ENCODE measurements around the gene NDRG3.

NDRG3 gene

GRCh38 chr20:36745927-36746659 lies at the start of gene NDRG3:
TSS of gene NDRG3 (minus strand) at chr20:36746090. CDS start at chr20:36721735, 24,355 bp downstream.
- Histone ChIP-seq H3K36me3 (ENCODE audit: control insufficient read depth, insufficient read depth, low read length) (no peaks in the 10 kb centered on the region), H3K4me1 (ENCODE audit: control insufficient read depth, insufficient read depth, low read length) (no peaks in the 10 kb centered on the region), H3K27ac (ENCODE audit: low read length) (no peak within 1 kb of the TSS), H3K27me3 (ENCODE audit: control insufficient read depth, insufficient read depth, low read length) (no peaks in the 10 kb centered on the region), H3K9me3 (ENCODE audit: control insufficient read depth, insufficient read depth, low read length) (no peaks in the 10 kb centered on the region), H3K4me3 (ENCODE audit: low read length) (peak within 1 kb of the TSS; percentile 88)
- DNase-seq (ENCODE audit: low read depth, low spot score), result peak; percentile 83
- WGBS (ENCODE audit: insufficient coverage, insufficient read length), result no CpG with 5 or more reads among the region's 63 CpGs

GRCh38 chr20:36794116-36794474 lies 48.2 kb upstream of the NDRG3 start:
- Histone ChIP-seq H3K4me3 (ENCODE audit: low read length) (no peak overlapping the region), H3K36me3 (ENCODE audit: control insufficient read depth, insufficient read depth, low read length) (peaks cover 28% of the 10 kb centered on the region), H3K4me1 (ENCODE audit: control insufficient read depth, insufficient read depth, low read length) (no peaks in the 10 kb centered on the region), H3K27me3 (ENCODE audit: control insufficient read depth, insufficient read depth, low read length) (no peaks in the 10 kb centered on the region), H3K27ac (ENCODE audit: low read length) (no peak overlapping the region), H3K9me3 (ENCODE audit: control insufficient read depth, insufficient read depth, low read length) (no peaks in the 10 kb centered on the region)
- no CpG with 5 or more reads among the region's 20 CpGs for WGBS (ENCODE audit: insufficient coverage, insufficient read length)
- DNase-seq (ENCODE audit: low read depth, low spot score), result no peak

- Histone ChIP-seq H3K4me1 (ENCODE audit: control insufficient read depth, insufficient read depth, low read length) (no peaks in the 10 kb centered on the region), H3K9me3 (ENCODE audit: control insufficient read depth, insufficient read depth, low read length) (no peaks in the 10 kb centered on the region), H3K36me3 (ENCODE audit: control insufficient read depth, insufficient read depth, low read length) (peaks cover 28% of the 10 kb centered on the region), H3K4me3 (ENCODE audit: low read length) (no peak overlapping the region), H3K27ac (ENCODE audit: low read length) (no peak overlapping the region), H3K27me3 (ENCODE audit: control insufficient read depth, insufficient read depth, low read length) (no peaks in the 10 kb centered on the region)
- no CpG with 5 or more reads among the region's 36 CpGs for WGBS (ENCODE audit: insufficient coverage, insufficient read length)
- no peak for DNase-seq (ENCODE audit: low read depth, low spot score)
These were observed 47.6 kb upstream of the NDRG3 start for GRCh38 chr20:36793294-36794115.

- WGBS (ENCODE audit: insufficient coverage, insufficient read length), result no CpG with 5 or more reads among the region's 3 CpGs
These were observed 46.5 kb upstream of the NDRG3 start for GRCh38 chr20:36792422-36792821.

GRCh38 chr20:36791862-36792261 lies 46.0 kb upstream of the NDRG3 start:
- WGBS (ENCODE audit: insufficient coverage, insufficient read length), result no CpG with 5 or more reads among the region's 5 CpGs
- no peaks in the 10 kb centered on the region for H3K27me3 ChIP-seq (ENCODE audit: control insufficient read depth, insufficient read depth, low read length)
- H3K4me1 ChIP-seq (ENCODE audit: control insufficient read depth, insufficient read depth, low read length), result no peaks in the 10 kb centered on the region

More at GRCh38 chr20:36792422-36792821, 46.5 kb upstream of the NDRG3 start:
- H3K36me3 ChIP-seq (ENCODE audit: control insufficient read depth, insufficient read depth, low read length), result peaks cover 28% of the 10 kb centered on the region
- H3K4me1 ChIP-seq (ENCODE audit: control insufficient read depth, insufficient read depth, low read length), result no peaks in the 10 kb centered on the region
- no peak overlapping the region for H3K4me3 ChIP-seq (ENCODE audit: low read length)
- H3K27ac ChIP-seq (ENCODE audit: low read length), result no peak overlapping the region
- no peak for DNase-seq (ENCODE audit: low read depth, low spot score)
- H3K27me3 ChIP-seq (ENCODE audit: control insufficient read depth, insufficient read depth, low read length), result no peaks in the 10 kb centered on the region
- no peaks in the 10 kb centered on the region for H3K9me3 ChIP-seq (ENCODE audit: control insufficient read depth, insufficient read depth, low read length)

GRCh38 chr20:36786663-36787062 lies 40.8 kb upstream of the NDRG3 start:
- no CpG with 5 or more reads among the region's 5 CpGs for WGBS (ENCODE audit: insufficient coverage, insufficient read length)
- Histone ChIP-seq H3K36me3 (ENCODE audit: control insufficient read depth, insufficient read depth, low read length) (peaks cover 2% of the 10 kb centered on the region; the same call in 1 of the 2 replicates), H3K27ac (ENCODE audit: low read length) (no peak overlapping the region), H3K9me3 (ENCODE audit: control insufficient read depth, insufficient read depth, low read length) (no peaks in the 10 kb centered on the region), H3K4me1 (ENCODE audit: control insufficient read depth, insufficient read depth, low read length) (no peaks in the 10 kb centered on the region), H3K4me3 (ENCODE audit: low read length) (no peak overlapping the region), H3K27me3 (ENCODE audit: control insufficient read depth, insufficient read depth, low read length) (no peaks in the 10 kb centered on the region)
- DNase-seq (ENCODE audit: low read depth, low spot score), result no peak

More at GRCh38 chr20:36791862-36792261, 46.0 kb upstream of the NDRG3 start:
- Histone ChIP-seq H3K36me3 (ENCODE audit: control insufficient read depth, insufficient read depth, low read length) (peaks cover 25% of the 10 kb centered on the region), H3K9me3 (ENCODE audit: control insufficient read depth, insufficient read depth, low read length) (no peaks in the 10 kb centered on the region), H3K4me3 (ENCODE audit: low read length) (no peak overlapping the region), H3K27ac (ENCODE audit: low read length) (no peak overlapping the region)
- DNase-seq (ENCODE audit: low read depth, low spot score), result no peak

- Histone ChIP-seq H3K36me3 (ENCODE audit: control insufficient read depth, insufficient read depth, low read length) (peaks cover 2% of the 10 kb centered on the region; the same call in 1 of the 2 replicates), H3K4me3 (ENCODE audit: low read length) (no peak overlapping the region), H3K27ac (ENCODE audit: low read length) (no peak overlapping the region), H3K4me1 (ENCODE audit: control insufficient read depth, insufficient read depth, low read length) (no peaks in the 10 kb centered on the region), H3K27me3 (ENCODE audit: control insufficient read depth, insufficient read depth, low read length) (no peaks in the 10 kb centered on the region), H3K9me3 (ENCODE audit: control insufficient read depth, insufficient read depth, low read length) (no peaks in the 10 kb centered on the region)
- DNase-seq (ENCODE audit: low read depth, low spot score), result no peak
- no CpG with 5 or more reads among the region's 13 CpGs for WGBS (ENCODE audit: insufficient coverage, insufficient read length)
These were observed 40.4 kb upstream of the NDRG3 start for GRCh38 chr20:36786246-36786645.

GRCh38 chr20:36785308-36785707 lies 39.4 kb upstream of the NDRG3 start:
- no peaks in the 10 kb centered on the region for H3K27me3 ChIP-seq (ENCODE audit: control insufficient read depth, insufficient read depth, low read length)
- DNase-seq (ENCODE audit: low read depth, low spot score), result no peak
- WGBS (ENCODE audit: insufficient coverage, insufficient read length), result no CpG with 5 or more reads among the region's 2 CpGs
- H3K4me1 ChIP-seq (ENCODE audit: control insufficient read depth, insufficient read depth, low read length), result no peaks in the 10 kb centered on the region
- no peak overlapping the region for H3K4me3 ChIP-seq (ENCODE audit: low read length)
- H3K27ac ChIP-seq (ENCODE audit: low read length), result no peak overlapping the region
- H3K9me3 ChIP-seq (ENCODE audit: control insufficient read depth, insufficient read depth, low read length), result no peaks in the 10 kb centered on the region
- H3K36me3 ChIP-seq (ENCODE audit: control insufficient read depth, insufficient read depth, low read length), result peaks cover 2% of the 10 kb centered on the region; the same call in 1 of the 2 replicates

- no peak overlapping the region for H3K27ac ChIP-seq (ENCODE audit: low read length)
- H3K27me3 ChIP-seq (ENCODE audit: control insufficient read depth, insufficient read depth, low read length), result no peaks in the 10 kb centered on the region
- H3K4me3 ChIP-seq (ENCODE audit: low read length), result no peak overlapping the region
- no peaks in the 10 kb centered on the region for H3K9me3 ChIP-seq (ENCODE audit: control insufficient read depth, insufficient read depth, low read length)
- DNase-seq (ENCODE audit: low read depth, low spot score), result no peak
- no peaks in the 10 kb centered on the region for H3K4me1 ChIP-seq (ENCODE audit: control insufficient read depth, insufficient read depth, low read length)
- peaks cover 2% of the 10 kb centered on the region; the same call in 1 of the 2 replicates for H3K36me3 ChIP-seq (ENCODE audit: control insufficient read depth, insufficient read depth, low read length)
- WGBS (ENCODE audit: insufficient coverage, insufficient read length), result no CpG with 5 or more reads among the region's 9 CpGs
These were observed 39.0 kb upstream of the NDRG3 start for GRCh38 chr20:36784900-36785299.

- Histone ChIP-seq H3K27ac (ENCODE audit: low read length) (no peak overlapping the region), H3K4me1 (ENCODE audit: control insufficient read depth, insufficient read depth, low read length) (no peaks in the 10 kb centered on the region), H3K9me3 (ENCODE audit: control insufficient read depth, insufficient read depth, low read length) (no peaks in the 10 kb centered on the region), H3K36me3 (ENCODE audit: control insufficient read depth, insufficient read depth, low read length) (peaks cover 2% of the 10 kb centered on the region; the same call in 1 of the 2 replicates), H3K4me3 (ENCODE audit: low read length) (no peak overlapping the region), H3K27me3 (ENCODE audit: control insufficient read depth, insufficient read depth, low read length) (no peaks in the 10 kb centered on the region)
- WGBS (ENCODE audit: insufficient coverage, insufficient read length), result no CpG with 5 or more reads among the region's 7 CpGs
- no peak for DNase-seq (ENCODE audit: low read depth, low spot score)
These were observed 38.2 kb upstream of the NDRG3 start for GRCh38 chr20:36784116-36784515.
